Stimulated activated CD4-positive, alpha-beta T cell treated with anti-CD3 and anti-CD28 coated beads, Interleukin-15, amount 100 ng/mL, for 48 hours (primary cell): ENCODE data around the gene C1QTNF5.

ENCODE experiments used
- DNase-seq, 2 donors: peaks; one replicate each; pipeline ENCODE4 v3.0.0-alpha.2; 2020; ENCODE audit warnings: low read depth in 2 of 2

C1QTNF5 gene

DNA sequence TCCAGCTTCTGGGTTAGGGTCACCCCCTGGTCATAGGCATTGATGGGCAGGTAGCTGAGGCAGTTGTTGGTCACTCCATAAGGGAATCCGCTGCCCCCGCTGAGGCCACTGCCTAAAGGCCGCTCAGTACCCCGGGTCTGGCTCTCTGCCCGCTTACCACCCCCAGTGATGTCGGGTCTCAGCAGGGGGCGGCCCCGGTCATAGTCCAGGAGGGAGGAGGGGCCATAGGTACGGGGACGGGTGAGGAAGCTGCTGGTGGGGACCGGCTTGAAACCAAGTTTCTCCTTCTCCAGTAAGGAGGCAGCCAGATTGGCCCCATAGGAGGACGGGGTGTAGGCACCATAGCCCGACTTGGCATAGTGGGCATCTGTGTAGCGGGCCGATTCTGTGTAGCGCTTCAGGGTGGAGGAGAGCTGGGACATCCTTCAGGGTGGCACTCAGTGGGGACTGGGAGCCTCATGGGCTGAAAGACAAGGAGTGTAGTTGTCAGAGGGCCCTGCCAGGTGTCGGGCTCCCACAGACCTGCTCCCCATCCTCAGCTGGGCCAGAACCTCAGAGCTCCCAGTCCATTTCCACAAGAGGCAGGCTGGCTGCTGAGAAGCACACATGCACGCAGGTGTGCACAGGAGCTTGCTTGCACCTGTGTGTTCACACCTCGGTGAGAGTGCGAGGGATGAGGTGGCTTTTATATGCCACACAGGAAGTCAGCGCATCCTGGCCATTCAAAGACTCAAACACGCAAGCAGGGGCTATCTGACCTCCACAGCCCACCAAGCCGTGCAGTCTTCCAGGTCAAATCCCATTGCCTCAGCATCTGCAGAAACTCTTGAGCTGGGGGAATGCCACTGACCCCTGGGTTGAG is 32.6 kb upstream of the C1QTNF5 start:
- no peak for DNase-seq

DNA sequence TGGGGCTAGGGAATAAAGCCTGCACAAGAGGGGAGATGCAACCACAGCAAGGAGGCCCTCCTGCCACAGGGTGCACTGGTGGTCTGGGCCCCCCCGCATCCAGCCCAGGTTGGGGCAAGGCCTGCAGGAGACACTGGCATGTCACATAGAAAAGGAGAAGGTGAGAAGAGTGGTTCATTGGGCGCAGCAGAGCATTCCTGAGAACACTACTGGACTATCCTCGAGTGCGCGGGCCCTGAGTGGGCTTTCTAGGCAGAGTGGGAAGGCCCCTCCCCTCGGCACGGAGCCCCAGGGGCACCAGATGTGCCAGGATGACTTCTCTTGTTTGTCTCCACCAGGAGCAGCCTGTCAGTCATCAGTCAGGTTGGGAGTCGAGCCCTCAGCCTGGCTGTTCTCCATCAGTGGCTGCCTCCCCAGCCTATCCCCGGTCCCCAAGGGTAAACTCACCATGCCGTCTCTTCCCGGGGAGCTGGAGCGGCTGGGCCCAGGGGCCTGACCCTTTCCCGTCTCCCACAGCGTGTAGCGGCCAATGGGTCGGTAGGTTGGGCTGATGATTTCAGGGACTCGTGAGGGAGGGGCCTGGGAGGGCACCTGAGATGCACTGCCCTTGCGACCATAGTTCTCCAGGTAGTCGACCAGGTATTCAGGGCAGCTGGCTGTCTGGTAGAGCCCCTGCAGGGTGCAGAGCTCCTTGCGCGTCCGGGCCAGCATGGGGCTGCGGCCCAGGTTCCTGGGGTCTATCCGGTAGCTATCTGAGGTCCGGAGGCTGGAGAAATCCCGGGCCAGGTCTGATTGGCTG is 31.8 kb upstream of the C1QTNF5 start:
- DNase-seq, result no peak

DNA sequence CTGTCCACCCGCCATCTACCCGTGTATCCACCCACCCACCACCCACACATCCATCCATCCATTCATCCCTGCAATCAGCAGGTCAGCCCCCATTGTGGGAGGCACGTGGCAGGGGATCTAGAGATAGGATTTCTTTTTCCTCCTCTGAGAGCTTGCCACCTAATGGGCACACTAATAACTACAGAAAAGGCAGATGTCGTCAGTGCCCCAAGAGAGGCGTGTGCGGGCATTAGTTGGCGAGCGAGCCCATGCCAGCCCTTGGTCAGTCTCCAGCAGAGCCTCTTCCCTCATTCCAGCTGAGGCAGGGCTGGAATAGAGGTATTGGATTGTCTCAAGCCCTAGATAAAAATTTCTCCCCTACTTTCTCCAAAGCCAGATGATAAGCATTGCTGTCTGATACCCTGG is 31.1 kb upstream of the C1QTNF5 start:
- no peak for DNase-seq

DNA sequence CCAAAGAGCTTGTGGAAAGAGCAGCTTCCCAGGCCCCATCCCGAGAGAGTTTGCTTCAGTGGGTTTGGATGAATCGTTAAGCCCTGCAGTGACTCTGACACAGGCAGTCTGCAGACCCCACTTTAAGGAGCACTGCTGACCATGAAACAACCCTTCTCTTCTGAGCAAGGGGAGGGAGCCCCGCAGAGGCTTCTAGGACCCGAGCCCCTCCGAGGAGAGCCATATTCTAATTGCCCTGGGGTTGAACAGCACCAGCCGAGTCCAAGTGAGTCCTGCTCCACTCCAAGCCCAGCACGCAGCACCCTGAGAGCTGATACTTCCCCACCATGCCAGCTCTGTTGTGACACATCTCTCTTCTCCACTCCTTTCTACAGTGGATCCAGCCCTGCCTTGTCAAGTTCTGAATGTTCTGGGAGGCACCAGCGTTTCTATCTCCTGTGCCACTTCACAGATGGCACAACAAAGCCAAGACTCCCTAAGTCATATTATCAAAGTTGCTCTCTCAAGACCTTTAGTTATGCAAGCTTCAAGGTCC is 30.5 kb upstream of the C1QTNF5 start:
- no peak for DNase-seq

DNA sequence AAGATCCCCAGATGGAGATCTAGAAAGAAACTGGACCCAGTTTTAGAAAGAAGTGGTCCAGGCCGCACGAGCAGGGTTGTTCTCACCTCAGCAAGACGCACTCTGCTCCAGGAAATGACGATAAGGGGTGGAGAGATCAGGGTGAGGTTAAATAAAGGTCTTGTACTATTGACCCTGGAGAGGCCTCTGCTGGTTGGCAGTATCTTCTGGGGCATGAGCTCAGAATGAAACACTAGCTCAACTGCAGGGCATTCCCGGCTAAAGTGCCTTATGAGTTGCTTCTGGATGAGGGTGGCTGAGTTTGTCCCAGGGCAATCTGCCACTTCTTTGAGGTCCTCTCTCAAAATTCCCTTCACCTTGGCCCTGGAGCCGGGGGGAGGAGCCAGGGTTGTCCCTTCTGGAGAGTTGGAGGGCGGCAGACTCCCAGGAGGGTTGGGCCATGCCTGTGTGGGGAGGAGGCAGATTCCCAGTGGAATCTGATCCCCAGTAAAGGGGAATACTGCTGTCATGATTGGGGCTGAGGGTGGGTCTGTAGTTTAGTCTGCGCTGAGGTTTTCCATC is 29.9 kb upstream of the C1QTNF5 start:
- no peak for DNase-seq

DNA sequence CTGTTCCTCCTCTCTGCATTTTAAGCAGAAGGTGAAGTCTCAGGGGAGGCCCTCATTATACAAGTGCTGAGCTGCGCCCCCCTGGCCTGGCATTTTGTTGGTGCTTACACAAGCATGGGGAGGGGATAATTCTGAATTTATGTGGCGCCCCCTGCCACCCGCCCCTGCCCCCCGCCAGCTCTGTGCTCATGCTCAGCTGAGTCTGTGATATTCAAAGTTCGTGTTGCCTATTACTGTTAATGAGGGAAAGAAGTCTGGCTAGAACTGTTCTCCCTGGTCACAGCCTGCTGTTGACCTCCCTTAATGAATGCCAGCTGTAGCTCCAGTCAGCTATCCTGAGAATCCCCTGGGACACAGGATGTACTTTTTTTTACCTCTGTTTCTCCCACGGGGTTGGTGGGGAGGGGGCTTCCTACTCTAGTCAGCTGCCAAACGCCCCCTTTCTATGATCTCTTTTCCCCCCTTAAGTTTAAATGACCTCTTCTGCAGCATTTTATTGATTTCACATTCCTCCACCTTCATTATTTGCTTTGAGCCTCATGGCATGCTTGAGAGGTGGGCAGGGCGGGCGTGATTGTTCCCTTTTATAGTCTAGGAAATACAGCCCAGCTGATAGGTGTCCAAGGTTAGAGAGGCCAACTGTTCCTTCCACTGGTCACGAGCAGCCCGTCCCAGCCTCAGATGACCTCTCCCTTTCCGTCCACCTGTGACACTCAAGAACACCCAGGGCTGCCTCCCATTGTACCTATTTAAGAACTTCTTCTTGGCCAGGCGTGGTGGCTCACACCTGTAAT is 28.6 kb upstream of the C1QTNF5 start:
- DNase-seq, result no peak

DNA sequence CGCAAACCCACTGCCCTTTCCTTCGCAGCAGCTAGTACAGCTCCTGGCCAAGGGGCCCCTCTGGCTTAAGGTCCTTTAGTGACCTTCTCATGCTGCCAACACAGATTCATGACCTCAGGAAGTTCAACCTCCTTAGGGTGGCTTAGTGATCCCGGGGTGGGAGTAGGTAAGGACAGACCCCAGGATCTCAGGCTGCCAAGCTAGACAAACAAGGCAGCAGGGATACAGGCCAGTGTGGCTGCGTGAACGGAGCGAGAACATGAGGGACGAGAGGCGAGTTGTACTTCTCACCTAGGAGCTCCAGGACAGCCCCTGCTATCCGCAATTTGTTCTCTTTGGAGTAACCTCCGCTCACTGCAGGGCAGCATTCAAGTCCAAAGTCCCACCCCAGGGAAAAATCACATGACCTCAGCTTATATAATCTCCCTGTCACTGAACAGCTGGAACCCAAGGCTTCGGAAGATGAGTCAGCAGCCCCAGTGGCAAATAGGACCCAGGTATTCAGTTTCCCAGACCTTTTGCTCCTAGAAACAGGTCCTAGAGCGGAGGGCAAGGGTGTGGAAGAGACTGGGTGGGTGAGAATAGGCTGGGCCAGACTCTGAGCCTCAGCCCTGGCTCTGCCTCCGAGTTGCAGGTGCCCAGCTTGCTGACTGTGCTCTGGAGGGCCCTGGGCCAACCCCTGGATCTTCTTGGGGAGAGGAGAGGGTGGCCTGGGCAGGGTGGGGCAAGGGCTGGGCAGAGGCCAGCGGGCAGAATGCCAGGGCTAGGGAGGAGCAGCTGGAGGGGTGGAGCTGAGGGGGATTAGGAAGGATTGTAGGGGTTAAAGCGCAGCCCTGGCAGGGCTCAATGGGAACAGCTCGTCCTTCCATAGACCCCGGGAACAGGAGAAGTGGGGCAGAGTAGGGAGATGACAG is 27.7 kb upstream of the C1QTNF5 start:
- no peak for DNase-seq

DNA sequence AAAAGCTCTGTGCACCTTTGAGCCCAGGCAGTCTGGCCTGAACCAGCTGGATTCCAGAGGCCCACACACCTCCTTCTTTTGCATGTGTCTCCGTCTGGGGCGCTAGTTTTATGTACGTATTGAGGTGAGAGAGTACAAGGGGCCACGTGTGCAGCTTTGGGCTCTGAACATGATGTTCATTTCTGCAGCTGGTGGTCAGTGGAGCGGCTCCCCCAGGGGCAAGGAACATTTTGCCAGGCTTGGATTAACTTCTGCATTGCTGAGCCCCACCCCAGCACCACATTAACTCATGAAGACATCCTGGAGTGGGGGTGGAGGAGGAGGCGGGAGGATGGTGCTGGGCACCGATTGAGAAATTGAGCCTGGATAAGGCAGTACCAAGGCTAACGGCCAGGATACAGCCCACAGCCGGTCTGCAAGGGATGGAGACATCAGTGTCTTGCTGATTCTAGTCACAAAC is 27.0 kb upstream of the C1QTNF5 start:
- DNase-seq, result no peak

DNA sequence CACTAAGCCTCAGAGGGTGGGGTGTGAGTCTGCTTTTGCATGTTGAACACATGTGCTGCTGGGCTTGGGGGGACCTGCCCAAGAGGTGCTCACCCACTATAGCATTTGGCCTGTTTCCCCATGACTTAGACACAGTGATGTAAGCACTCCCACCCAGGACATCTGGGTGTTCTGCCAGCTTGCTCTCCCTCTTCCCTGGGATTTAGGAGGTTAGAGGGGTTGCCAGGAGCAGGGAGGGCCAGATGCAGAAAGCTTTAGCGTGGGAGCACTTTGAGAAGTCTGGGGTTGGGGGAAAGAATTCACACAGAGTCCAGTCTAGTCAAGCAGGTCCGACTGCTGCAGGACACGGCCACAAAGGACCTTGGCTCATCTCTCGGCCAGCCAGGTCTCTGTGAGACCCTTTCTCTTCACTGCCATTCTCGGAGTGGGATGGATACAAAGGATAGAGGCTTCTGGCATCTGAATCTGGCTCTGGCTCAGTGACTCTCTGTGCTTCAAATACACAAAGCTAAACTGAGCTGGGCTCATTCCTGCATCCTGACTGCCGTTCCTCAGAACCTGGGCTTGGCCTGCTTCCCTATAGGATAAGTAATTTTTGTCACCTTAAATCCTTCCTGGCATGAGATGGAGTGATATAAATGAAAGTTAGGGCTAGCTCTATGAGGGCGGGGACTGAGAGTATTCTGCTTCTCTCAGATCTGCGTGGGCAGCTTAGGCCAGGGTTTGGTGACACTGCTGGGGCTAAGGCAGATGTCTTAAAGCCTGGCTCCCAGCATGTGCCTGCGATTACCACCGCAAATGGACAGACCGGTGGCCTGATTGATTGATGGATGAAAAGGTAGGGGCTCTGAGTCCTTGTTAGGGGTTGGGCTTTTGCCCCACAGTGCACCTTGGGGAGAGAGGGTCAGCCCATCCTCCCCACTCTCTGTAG is 26.3 kb upstream of the C1QTNF5 start:
- DNase-seq, result no peak

DNA sequence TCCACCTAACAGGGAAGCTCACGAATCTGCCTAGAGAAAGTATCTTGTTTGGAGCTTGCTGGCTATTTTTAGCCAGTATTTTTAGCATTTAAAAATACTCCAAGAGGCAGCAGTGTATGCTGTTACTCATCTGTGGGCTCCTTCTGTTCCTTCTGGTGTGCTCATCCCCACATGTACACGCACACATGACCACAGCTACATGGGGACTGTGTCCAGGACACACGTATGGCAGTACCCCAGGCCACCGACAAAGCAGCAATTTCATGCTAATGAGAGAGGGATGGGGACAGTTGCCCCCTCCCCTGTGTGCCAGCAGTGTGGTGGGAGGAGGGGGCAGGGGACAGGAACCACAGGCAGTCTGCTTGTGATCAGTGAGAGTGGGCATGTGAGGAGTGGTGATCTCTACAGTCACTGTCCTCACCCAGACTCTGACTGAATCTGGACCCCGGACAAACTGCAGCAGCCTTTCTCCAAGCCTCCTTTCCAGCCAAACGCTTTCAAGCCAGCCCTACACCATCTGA is 24.4 kb upstream of the C1QTNF5 start:
- DNase-seq, result no peak

DNA sequence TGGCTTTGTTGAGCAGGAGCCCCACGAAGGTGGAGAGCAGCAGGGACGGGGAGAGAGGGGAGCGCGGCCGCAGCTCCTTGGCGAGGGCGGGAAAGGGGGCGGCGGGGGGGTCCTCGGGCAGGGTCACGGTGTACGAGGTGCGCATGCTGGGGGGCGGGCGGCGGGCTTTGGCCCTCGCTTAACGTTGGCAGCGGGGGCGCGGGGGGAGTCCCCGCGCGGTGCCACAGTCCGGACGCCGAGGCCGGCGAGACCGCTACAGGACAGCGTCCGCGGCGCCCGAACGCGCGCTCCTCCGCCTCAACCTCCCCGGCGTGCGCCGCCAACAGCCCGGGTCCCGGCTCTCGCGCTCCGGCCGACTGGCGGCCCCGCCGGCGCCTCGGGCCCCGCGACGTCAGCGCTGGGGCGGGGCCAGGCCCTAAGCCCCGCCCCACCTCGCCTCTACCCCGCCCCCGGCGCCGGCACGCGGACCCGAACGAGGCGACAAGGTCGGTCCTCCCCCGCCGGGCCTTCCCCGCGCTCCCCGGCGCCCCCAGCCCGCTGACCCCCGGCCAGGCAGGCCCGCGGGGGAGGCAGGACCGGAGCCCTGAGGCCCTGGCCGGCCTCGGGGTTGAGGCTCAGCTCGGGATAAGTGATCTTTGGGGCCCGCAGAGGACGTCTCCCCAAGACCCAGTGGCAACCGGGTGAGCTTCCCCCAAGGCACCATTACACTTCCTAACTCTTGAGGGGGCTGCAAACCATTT is 23.3 kb upstream of the C1QTNF5 start:
- DNase-seq, result peak in 1 of 2 donors; percentile 31

DNA sequence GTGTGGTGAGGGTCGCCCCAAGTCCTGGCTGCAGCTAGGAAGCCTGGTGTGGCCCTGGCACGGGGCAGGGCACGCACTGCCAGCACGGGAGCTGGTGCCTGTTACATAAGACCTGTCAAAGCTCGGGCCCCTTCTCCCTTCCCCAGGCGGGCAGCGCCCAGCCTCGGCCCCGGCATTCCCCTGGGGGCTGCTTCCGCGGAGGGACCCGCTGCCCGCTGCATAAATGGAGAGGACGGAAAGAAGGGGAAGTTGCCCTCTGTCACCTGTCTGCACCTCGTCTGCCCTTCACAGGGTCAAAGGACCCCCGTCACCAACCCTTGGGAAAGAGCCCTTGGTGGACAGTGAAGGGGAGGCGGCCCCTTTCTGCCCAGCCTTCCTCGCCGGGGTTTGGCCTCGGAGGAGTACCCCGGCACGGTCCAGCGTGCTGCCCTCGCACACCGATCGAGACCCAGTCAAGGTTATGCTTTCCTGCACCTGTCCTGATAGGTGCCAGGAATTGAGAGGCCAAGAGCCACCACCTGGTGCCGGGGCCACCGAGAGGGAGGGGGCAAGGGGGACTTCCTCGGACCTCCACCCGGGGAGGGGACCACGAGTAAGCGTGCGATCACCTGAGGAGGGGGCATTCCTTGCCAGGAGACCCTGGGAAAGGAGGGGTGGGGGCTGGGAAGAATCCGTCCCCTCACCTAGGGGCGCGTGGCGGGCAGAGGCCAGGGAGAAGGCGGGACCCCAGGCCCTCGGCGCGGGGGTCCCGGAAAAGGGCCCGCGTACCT is 22.6 kb upstream of the C1QTNF5 start:
- DNase-seq, result no peak

DNA sequence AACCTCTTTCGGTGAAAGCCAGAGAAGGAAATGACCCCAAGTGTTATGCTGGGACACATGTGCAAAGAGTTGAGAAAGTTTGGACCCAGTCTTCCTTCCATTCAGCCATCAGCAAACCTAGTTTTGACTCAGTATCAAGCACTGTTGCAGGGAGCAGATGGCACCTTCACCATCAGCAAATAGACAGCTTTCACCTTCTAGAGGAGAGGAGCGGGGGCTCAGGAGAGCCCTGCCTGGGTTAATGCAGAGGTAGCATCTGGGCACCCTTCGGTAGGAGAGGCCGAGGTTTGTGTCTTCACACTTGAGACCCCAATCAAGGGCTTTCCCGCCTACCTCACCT is 22.0 kb upstream of the C1QTNF5 start:
- no peak for DNase-seq

DNA sequence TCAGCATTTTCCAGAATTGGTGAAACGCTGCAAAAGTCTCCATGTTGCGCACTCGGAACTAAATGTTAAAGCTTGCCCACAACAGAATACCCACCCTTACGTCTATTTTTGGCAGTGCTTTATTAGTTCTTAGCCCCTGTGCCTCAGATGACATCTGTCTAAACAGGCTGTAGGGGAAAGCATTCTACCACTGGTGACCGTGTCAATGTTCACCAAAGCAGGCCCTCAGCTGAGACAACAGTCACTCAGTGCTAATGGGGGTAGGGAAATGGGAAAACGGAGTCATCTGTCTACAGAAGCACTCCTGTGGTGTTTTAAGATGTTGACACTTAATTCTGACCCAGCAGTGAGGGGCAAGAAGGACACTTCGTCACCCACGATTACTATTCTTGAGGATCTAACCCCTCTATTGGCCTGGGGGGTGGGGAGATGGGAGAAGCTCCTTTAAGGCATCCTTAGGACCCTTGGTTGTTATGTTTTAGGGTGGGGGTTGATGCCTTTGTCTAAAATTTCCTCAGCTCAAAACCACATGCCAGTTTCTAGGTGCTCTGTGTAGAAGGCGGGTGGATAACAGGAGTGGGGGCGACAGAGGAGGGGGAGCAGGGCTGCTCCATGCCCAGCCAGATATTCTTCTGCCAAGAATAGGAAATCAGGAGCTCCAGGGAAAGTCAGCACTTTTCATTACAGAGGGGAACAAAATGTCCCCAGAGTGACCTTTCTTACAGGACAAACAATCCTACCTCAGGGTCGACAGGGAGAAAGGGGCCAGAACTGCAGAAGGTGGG is 21.4 kb upstream of the C1QTNF5 start:
- no peak for DNase-seq

DNA sequence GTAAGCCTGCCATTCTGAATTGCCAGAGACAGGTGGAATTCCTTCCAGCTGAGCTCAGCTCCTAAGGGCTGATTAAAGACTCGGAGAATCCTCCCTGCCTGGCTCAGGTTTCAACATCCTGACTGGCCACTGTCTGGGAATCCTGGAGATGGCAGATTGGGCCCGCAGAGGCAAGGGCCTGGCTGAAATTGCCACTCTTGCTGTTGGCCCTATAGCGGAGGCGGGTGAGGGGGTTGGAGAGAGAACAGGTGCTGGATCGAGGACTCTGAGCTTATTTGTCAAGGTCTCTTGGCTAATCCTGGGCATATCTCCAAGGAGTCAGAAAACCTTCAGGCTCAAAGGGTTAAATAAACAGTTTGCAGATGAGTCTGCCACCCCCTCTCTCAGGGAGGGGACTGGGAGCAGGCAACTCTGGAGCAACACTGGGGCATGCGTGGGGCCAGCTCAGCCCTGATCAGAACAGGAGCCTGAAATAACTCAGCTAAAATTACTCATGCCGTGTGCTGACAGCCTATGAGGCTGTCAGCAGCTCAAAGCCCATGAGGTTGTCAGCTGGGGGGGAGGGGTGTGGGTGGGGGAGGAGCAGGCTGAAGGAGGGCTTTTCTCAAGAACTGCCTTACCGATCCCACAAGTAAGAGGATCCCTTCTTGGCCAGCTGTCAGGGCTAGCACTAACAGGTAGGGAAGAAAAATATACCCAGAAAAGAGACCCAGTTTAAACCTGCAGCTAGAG is 20.5 kb upstream of the C1QTNF5 start:
- peak; percentile 60 to 66 for DNase-seq
